GM18868 (cell line): ENCODE data around the gene PLA2G3.
"Not testable (repeated sequence)": the region's sequence is repeated elsewhere in the genome, so short reads cannot be mapped to it uniquely, and the experiment has no call there.

ENCODE experiments used
- ATAC-seq: cut with Tn5 transposase; IDR thresholded peaks from one replicate; pipeline ENCODE4 v1.9.1; 2021; ENCODE audit warnings: mild to moderate bottlenecking, moderate library complexity; ENCODE audit not compliant: unreplicated experiment

Gene PLA2G3

DNA sequence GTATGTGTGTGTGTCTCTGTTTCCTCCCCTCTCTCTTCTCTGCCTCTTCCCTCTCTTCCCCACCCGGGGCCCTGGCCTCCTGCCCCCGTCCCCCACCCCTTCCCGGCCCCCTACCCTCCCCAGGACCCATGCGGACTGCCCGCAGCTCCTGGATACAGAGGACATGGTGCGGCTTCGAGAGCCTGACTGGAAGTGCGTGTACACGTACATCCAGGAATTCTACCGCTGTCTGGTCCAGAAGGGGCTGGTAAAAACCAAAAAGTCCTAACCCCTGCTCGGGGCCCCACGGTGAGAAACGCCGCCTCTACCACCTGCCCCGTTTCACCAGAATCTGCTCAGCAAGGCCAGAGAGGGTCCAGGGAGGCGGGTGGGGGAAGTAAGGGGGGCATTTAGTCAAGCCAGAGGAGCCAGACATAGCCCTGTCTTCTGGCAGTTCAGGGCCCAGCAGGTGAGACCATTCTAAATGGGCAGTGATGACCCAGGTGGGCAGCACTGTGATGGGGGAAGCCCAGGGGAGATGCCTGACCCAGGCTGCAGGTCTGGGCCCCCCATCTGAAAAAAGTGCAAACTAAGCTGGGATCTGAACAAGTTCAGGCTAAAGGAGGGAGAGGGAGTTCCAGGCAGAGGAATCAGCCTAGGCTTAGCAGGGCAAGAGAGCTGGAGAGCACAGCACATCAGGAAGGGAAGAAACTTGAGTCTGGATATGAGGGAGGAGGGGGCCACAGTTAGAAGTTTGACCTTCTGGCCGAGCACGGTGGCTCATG lies 39.4 kb downstream of the PLA2G3 start:
- no peak for ATAC-seq

DNA sequence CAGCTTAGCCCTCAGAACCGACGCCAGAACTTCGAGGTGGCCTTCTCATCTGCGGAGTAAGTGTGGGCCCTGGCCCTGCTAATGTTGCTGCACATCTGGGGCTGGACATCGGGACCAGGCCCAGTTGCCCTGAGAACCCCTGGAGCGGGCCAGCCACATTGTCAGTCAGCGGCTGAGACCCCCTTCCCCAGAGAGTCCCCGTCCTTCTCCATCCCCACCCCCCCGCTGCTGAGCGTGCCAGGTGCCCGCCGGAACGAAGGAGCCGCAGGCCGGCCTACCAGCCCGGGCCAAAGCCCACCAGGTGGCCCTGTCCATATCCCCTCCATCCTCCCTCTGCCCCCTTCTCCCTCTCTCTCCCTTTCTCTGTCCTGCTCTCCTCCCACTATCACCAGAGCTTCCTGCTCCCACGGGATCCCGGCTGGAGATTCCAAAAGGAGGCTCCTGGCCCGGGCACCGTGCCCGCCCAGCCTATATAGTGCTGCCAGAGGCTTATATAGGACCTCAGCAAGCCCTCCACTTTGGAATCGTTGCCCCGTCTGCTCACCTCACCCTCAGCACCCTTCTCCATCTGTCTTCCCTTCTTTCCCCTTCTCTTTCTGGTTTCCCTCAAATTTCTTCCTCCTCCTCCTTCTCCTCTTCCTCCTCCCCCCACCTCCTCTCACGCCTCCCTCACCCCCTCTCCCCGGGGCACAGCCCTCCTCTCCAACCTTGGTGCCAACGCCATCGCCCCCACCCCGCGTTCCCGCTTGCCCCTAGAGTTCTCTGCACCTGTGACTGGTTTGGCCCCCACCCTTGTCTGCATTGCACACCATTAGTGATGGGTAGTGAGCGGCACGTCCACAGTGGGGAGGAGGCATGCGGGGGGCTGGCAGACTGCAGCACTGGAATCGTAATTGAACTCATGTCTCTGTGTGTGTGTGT lies 40.2 kb downstream of the PLA2G3 start:
- no peak for ATAC-seq

DNA sequence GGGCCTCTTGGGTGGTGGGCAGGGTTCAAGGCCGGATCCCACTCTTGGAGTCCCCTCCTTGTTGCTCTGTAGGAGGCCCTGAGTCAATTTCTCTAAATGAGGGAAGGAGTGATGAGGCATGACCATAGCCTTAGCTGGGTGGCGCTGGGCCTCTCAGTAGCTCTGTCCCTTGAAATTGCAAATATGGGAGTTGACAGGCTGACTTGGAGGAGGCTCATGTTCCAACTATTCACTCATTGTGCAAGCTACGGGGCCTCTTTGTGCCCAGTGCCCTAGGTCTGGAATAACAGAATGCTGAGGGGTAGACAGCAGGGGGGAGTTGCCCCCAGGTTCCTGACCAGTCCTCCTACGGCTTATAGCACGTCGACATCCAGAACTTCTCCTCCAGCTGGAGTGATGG lies 40.9 kb downstream of the PLA2G3 start:
- ATAC-seq, result no peak

DNA sequence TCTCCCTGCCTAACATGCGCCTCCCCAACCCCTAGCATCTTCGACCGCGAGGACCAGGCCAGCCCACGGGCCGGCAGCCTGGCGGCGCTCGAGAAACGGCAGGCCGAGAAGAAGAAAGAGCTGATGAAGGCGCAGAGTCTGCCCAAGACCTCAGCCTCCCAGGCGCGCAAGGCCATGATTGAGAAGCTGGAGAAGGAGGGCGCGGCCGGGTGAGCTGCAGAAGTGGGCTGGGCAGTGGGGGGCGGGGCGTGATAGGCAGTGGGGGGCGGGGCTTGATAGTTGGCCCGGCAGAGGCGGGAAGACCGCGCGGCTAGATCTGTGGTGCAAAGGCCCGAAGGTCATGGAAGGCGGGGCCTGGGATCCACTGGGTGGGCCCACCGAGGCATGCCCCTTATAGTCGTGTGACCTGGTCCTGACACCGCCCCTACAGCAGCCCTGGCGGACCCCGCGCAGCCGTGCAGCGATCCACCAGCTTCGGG lies 41.6 kb downstream of the PLA2G3 start:
- no peak for ATAC-seq

DNA sequence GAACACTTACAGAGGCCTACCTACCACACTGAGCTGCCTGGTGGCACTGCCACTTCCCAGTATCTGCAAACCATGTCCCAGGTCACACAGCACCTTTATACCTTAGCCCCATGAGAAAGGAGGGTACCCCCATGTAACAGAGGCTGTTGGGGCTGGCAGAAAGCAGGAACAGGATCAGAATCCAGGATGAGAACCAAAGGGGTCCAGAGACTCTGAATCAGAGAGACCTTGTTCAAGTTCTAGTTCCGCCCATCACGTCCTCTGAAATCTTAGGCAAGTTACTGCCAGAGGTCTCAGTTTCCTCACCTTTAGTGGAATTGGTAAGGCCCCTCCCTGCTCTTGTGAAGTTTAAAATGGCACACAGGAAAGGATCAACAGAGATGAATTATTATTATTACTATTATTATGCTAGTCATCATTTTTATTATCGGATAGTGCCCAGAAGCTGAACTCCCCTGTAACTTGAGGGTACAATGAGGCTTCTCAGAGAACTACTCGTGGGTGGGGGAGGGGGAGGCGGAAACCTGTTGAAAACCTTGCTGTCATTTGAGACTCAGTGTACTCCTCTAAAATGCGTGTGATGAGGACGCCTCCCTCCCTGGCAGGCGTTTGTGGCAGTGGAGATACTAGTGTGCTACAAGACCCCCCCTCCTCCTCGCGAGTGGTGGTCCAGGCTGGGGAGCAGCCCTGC lies 42.2 kb downstream of the PLA2G3 start:
- ATAC-seq, result no peak

DNA sequence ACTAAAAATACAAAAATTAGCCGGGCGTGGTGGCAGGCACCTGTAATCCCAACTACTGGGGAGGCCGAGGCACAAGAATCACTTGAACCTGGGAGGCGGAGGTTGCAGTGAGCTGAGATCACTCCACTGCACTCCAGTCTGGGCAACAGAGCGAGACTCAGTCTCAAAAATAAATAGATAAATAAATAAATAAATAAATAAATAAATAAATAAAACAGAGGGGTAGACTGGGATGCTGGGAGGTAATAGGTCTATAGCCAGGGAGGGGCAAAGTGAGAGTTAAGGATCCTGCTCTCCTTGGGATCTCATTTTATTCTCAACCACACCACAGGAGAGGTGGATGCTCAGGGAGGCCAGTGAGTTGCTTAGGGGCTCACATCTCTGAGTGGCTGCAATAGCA lies 42.8 kb downstream of the PLA2G3 start:
- ATAC-seq, result not testable (repeated sequence)

DNA sequence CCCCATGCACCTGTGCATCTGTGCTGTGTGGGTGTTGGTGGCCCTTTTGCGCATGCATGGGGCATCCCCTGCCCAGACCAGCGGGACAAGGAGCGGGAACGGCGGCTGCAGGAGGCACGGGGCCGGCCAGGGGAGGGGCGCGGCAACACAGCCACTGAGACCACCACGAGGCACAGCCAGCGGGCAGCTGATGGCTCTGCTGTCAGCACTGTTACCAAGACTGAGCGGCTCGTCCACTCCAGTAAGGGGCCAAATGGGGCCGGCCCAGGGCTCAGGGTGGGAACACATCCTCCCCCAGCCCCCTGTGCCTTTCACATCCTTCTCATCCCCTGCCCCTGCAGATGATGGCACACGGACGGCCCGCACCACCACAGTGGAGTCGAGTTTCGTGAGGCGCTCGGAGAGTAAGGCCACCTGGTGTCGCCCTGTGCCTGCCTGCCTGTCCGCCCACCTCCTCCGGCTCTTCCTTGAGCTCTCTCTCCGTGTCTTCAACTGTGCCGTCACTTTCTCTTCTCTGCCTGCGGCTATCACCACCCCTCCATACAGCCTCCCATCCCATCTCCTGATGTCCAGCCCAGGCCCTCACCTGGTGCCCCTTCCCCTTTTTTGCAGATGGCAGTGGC lies 43.5 kb downstream of the PLA2G3 start:
- ATAC-seq, result no peak

DNA sequence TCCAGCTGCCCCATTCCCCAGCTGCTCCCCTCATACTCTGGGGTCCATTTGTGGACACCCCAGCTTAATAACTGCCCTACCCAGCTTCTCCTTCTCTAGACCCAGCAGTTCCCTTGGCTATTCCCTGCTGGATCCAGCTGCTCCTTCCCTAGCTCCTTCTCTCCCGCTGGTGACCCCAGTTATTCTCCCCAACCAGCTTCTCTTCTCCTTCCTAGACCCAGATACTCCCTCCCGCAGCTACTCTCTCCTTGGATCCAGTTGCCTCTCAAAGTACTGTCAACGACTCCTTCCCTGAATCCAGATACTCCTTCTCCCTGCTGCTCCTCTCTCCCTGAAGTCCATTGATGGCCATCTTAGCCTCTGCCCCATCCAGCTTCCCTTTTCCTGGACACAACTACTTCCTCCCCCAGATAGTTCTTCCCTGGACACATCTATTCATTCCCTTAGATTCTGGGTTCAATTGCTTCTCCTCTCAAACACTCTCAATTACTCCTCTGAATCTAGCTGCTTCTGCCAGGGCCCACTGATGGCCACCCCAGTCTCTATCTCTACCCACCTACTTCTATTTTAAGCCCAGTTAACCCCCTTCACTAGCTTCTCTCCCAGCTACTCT lies 44.6 kb downstream of the PLA2G3 start:
- ATAC-seq, result no peak

DNA sequence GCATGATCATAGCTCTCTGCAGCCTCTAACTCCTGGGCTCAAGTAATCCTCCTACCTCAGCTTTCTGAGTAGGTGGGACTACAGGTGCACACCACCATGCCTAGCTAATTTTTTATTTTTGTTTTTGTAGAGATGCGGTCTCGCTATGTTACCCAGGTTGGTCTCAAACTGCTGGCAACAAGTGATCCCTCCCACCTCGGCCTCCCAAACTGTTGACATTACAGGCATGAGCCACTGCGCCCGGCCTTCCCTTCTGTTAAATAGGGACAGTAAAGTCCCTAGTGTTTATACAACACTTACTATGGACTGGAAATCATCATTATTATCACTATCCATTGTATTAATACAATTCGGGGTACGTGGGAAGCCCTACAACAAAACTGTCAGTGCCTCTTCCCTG lies 45.6 kb downstream of the PLA2G3 start:
- ATAC-seq, result no peak

DNA sequence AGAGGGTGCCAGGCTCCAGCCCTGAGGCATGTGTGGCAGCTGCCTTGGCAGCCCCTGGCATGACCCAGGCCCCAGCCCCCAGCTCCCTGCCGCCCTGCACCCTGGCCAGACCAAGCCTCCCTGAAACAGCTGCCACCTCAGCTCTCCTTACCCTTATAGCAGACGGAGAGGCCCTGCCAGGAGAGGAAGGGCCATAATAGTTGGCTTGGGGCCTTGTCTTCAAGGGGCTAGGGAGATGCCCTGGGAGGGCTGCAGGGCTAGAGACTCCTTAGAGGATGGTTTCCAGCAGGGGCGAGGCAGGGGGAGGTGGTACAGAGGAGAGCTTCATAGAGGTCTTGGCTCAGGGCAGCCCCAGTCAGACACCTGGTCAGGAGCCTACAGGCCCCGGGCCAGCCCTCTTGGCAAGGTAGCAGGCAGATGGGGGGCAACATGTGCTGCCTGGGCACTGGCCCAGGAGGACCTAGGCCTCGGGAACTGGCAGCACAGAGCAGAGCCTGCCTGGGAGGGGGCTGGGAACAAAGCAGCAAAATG lies 46.2 kb downstream of the PLA2G3 start:
- no peak for ATAC-seq

DNA sequence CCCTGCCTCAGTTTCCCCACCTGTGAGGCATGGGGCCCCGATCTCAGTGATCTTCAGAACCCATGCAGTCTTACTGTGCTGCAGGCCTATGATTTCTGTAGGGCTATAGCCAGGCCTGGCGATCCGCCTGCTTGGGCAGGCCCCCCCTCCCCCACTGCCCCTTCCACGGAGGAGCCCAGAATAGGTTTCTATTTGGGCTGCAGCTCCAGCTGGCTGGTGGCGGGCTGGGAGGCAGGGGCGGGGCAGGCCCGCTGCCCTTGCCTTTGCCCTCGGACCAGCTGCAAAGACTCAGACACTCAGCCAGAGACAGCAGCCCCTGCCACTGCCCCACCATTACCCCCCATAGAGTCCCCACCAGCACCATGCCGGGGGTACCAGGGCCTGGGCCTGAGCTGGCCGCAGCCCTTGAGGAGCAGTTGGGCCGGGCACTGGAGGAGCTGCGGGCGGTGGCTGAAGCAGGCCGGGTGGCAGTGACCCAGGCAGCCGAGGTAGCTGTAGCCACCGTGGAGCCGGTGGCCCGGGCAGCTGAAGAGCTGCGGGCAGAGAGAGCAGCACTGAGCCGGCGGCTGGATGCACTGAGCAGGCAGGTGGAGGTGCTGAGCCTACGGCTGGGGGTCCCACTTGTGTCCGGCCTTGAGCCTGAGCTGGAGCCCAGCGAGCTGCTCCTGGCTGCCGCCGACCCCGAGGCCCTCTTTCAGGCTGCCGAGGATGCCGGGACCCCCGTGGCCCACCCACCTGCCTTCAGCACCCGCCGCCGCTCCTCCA lies 47.0 kb downstream of the PLA2G3 start:
- no peak for ATAC-seq

DNA sequence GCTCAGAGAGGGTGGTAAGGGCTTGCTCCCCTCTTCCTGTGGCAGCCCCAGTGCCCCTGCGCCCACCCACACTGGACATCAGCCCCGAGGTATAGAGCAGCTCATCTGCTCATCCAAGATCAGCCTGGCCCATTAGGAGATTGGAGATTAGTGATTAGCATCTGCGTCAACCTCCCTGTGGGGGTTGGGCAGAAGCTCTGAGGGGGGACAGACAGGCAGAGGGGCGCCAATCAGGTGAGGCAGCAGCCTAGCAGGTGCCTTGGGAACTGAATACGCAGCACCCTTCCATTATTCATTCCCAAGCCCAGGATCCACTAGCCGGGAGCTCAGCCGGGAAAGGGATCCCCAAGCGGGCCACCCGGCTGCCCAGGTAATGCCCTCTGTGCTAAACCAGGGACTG lies 48.1 kb downstream of the PLA2G3 start:
- ATAC-seq, result no peak

DNA sequence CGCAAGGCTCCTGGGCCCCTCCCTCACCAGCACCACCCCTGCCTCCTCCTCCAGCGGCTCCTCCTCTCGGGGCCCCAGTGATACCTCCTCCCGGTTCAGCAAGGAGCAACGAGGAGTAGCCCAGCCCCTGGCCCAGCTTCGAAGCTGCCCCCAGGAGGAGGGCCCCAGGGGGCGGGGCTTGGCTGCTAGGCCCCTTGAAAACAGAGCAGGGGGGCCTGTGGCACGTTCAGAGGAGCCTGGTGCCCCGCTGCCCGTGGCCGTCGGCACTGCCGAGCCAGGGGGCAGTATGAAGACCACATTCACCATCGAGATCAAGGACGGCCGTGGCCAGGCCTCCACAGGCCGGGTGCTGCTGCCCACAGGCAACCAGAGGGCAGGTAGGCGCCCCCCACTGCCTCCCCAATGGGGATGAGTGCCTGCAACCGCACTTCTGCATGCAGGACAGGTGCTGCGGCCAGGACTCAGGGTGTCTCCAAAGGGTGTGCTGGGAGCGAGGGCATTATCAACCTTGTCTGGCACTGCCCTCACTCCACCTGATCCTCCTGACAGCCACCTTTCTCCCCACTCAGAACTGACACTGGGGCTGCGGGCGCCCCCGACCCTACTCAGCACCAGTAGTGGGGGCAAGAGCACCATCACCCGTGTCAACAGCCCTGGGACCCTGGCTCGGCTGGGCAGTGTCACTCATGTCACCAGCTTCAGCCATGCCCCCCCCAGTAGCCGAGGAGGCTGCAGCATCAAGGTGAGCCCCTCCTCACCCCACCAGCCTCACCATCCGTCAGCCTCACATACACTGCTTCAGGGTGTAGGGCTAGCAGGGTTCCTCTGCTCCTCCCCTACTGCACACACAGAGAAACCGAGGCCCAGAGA lies 49.0 kb downstream of the PLA2G3 start:
- no peak for ATAC-seq

DNA sequence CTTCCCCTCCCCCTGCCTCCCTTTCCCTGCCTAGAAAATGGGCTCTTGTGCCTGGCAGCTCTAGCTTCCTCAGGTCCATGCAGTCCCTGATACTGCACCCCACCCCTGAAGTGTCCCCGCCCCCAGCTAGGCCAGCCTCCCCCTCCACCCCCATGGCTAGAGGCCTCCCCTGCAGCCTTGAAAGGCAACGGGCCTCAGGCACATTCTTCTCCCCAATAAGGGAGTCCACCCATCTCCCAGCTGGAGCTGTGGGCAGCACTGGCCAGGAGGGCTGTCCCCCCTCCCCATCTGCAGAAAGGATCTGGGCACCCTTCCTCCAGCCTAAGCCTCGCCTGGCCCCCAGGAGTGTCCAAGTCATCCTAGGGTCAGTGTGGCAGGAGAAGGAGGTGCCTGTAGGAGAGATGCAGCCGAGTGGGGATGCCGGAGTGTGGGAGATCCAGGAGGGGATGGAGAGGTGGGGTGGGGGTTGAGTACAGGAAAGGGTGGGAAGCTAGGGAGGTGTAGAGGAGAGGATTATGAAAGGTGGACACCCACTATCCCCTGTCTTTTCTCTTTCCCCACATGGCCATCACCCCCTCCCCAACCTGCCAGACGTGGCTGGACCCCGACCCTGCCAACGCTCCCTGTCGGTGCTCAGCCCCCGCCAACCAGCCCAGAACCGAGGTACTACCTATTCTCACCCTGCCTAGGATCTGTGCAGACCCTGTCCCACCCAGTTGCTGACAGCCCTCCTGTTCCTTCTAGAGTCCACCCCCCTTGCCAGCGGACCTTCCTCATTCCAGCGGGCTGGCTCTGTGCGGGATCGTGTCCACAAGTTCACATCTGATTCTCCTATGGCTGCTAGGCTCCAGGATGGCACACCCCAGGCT lies 49.9 kb downstream of the PLA2G3 start:
- no peak for ATAC-seq

DNA sequence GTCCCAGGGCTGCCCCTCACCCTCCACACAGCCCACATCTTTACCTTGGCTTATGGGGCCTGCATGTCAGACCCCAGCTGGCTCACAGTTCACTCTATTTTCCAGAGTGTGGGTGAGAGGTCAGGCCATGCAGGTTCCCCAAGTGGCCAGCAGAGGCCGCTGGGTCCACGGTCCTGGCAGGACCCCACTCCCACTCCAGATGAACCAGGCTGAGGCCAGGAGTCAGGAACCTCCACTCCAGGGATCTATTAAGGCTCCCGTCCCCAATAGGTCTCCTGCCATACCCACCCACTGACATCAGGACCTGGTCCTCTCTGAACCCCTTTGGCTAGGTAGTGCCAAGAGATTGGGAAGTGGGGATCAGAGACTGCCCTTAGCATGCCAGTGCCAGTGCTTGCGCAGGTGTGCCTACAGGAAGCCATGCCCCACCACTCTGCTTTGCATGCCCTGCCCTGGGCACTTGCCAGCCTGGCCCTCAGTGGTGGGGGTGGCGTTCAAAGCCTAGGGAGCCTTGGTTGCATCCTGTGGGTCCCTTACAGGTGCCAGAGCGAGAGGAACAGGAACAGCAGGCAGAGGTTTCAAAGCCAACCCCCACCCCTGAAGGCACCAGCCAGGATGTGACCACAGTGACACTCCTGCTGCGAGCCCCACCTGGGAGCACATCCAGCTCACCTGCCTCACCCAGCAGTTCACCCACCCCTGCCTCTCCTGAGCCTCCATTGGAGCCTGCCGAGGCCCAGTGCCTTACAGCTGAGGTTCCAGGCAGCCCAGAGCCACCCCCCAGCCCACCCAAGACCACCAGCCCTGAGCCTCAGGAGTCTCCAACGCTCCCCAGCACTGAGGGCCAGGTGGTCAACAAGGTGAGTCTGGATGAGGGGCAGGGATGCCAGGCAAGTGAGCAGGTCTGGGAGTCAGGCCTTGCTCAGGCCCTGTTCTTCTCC lies 50.9 kb downstream of the PLA2G3 start:
- no peak for ATAC-seq

DNA sequence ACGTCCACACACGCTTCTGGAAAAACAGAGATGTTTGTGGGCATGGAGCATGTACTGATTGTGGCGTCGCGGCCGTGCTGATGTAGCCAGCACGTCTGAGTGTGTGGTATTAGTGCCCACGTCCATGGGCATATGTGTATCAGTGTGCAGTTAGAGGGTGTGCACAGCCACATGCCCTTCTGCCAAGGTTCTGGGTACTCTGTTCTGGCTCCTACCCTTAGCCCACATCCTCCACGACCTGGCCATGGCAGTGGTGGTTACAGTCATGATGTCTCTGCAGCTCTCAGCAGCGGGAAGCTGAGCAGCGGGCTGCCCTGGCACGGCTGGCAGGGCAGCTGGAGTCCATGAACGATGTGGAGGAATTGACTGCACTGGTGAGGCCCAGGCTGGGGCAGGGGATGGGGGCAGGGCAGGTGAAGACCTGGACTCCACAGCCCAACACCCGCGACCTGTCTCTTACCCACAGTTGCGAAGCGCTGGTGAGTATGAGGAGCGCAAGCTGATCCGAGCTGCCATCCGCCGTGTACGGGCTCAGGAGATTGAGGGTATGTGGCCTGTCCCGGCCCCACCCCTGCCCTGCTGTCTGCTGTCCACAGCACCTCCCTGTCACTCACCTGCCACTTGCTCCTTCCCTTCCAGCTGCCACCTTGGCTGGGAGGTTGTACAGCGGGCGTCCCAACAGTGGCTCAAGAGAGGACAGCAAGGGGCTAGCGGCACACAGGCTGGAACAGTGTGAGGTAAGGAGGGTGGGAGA lies 51.9 kb downstream of the PLA2G3 start:
- no peak for ATAC-seq
